HFF-Myc (cell line): Measurements from ENCODE around the gene PJA2.
"Not testable (repeated sequence)": the region's sequence is repeated elsewhere in the genome, so short reads cannot be mapped to it uniquely, and the experiment has no call there.

Source experiments
- DNase-seq: peaks from one replicate; pipeline ENCODE4 v3.0.0-alpha.2; 2011; ENCODE audit warnings: low read depth; ENCODE audit errors: extremely low read depth
- H3K4me3 ChIP-seq: replicated peaks from 2 replicates; pipeline ENCODE4 v1.5.1; 2011; ENCODE audit warnings: low read depth, mild to moderate bottlenecking, control low read depth, low read length
- CTCF ChIP-seq: IDR thresholded peaks from 2 replicates; pipeline ENCODE4 v1.5.1; 2012; ENCODE audit warnings: mild to moderate bottlenecking, low read depth, low read length, control low read depth; ENCODE audit errors: missing control alignments

The PJA2 gene

DNA sequence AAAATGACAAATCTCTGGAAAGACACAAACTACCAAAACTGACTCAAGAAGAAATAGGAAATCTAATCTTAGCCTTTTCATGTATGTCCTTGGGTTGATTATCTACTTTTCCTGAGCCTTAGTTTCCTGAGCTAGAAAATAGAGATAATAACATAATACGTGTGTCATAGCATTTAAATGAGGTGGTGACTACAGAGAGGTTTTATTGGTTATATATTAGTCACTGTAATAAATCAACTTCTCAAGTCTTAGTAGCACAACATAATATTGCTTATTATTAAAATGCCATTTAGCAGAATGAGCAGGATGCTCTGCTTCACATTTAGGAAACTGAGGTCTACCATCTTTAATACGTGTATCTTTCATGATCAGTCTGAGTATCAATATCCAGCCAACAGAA is 7.1 kb upstream of the PJA2 start:
- DNase-seq: no peak
- no peak overlapping the region for H3K4me3 ChIP-seq
- TF ChIP-seq CTCF: no peak

DNA sequence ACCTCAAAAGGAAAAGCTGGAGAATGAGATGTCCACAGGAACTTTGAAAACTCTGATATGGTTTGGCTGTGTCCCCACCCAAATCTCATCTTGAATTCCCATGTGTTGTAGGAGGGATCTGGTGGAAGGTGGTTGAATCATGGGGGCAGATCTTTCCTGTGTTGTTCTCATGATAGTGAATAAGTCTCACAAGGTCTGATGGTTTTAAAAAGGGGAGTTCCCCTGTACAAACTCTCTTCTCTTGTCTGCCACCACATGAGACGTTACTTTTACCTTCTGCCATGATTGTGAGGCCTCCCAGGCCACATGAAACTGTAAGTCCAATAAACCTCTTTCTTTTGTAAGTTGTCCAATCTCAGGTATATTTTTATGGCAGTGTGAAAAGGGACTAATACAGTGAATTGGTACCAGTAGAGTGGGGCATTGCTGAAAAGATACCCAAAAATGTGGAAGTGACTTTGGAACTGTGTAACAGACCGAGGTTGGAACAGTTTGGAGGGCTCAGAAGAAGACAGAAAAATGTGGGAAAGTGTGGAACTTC is 4.2 kb upstream of the PJA2 start:
- DNase-seq, H3K4me3 ChIP-seq: not testable (repeated sequence)

GRCh38 chr5:109413458-109413857 is 3.7 kb upstream of the PJA2 start:
- no peak for DNase-seq
- no peak overlapping the region for H3K4me3 ChIP-seq
- no peak for TF ChIP-seq CTCF

GRCh38 chr5:109412981-109413402 is 3.2 kb upstream of the PJA2 start:
- H3K4me3 ChIP-seq: no peak overlapping the region
- no peak for DNase-seq
- TF ChIP-seq CTCF: no peak

GRCh38 chr5:109411627-109412026 is 1.9 kb upstream of the PJA2 start:
- peak; percentile 72 for DNase-seq
- no peak for TF ChIP-seq CTCF
- H3K4me3 ChIP-seq: no peak overlapping the region

- DNase-seq: no peak
- no peak for TF ChIP-seq CTCF
- peak overlapping the region; percentile 75 for H3K4me3 ChIP-seq
These were observed 1.4 kb upstream of the PJA2 start for GRCh38 chr5:109411149-109411514.

DNA sequence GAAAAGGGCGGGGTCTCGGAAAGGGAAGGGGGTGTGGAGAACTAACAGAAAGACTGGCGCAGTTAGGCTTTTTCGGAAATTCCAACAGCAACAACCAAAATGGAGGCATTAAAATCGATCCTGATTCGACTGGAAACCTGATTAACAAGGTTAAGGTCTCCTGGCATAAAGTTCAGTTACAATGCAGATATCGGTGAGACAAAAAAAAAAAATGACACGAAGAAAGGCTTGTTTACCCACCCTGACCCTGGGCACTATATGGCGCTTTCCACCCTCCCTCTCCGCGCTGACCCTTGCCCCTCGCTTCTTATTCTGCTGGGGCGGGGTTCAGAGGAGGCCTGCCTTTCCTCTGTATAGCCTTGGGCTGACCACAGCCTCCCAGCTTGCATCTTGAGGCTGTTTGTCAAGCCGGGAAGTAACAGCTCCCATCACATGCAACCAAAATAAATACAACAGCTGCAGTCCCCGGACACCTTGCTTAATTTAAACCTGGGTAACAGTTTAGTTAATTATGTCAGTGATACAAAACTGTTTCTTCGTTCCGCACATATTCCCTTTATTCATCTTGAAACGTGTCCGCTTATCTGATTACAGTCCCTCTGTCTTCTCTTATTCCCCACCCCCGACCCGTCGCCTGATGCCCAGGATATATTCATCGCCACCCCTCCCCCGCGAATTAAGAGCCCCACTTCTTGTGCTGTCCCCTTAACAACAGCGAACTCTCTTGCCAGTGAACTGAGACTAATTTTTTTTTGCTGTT is 795 bp upstream of the PJA2 start:
- DNase-seq: peak; percentile 58

More for the DNA sequence above, 795 bp upstream of the PJA2 start:
- H3K4me3 ChIP-seq: peak overlapping the region; percentile 75
- no peak for TF ChIP-seq CTCF
